K562 (cell line): ENCODE data around the gene TGM5. TPM values are rescaled to one million over a fixed set of nuclear protein-coding genes. Genes with fewer than 3 reads are reported as not detected.

Experiments
- ATAC-seq: fragments of 200-7000 bp; cut with Tn5 transposase; 3 replicates; pipeline ENCODE4 v1.9.1; 2020; ENCODE audit warnings: moderate library complexity
- BruUV-seq: library from RNA; stranded (reverse); fragments of 400-500 nt; replicated peaks from 2 replicates; lab custom pipeline; 2021; lab: Mats Ljungman, UMichigan
- CTCF ChIA-PET: fragments of 300-600 bp; formaldehyde crosslinking; extraction: SDS; loops from one replicate; lab custom pipeline; 2021; ENCODE audit warnings: low intra/inter-chr PET ratio; lab: Yijun Ruan, JAX
- POLR2A ChIA-PET: fragments of 300-600, 350-650 bp; sonication (Branson Sonifier 250); formaldehyde crosslinking; extraction: SDS; loops from one replicate; lab custom pipeline; 2021; ENCODE audit warnings: antibody characterized with exemption, inconsistent platforms; lab: Yijun Ruan, JAX
- DNase-seq, 4 experiments: peaks; one replicate each; pipeline versions ENCODE4 v3.0.0 to v3.0.0-alpha.2; 2011 to 2018; ENCODE audit warnings: low spot score in 3 of 4, mixed read lengths in 3 of 4; ENCODE audit errors: extremely low read depth in 1 of 4
- FAIRE-seq: peaks from 2 replicates; lab custom pipeline; 2011; peaks lifted over from hg19 to GRCh38; lab: Jason Lieb, UNC
- H2AFZ ChIP-seq: 2 replicates; pipeline ENCODE4 v1.6.0; 2011; ENCODE audit warnings: low read depth, low read length, control low read depth, inconsistent platforms
- H3K27ac ChIP-seq: fragments of 200-600 bp; 3 replicates; pipeline ENCODE4 v1.8.0; 2011; ENCODE audit warnings: low read depth, mild to moderate bottlenecking, control low read depth, inconsistent platforms, low read length, moderate library complexity, mixed read lengths; ENCODE audit errors: extremely low read depth
- H3K27me3 ChIP-seq, 2 experiments: fragments of 300-600 bp in 1 of 2; 2 replicates in 1 of 2; 3 replicates in 1 of 2; pipeline versions ENCODE4 v1.6.0 to v1.8.0; 2011; ENCODE audit warnings: inconsistent platforms in 2 of 2, low read length in 2 of 2, mild to moderate bottlenecking in 1 of 2, mixed read lengths in 1 of 2, moderate library complexity in 1 of 2; ENCODE audit not compliant: control insufficient read depth in 2 of 2, insufficient read depth in 2 of 2
- H3K36me3 ChIP-seq: fragments of 300-600 bp; 3 replicates; pipeline ENCODE4 v1.8.0; 2011; ENCODE audit warnings: mild to moderate bottlenecking, low read length, inconsistent platforms; ENCODE audit not compliant: control insufficient read depth, insufficient read depth
- H3K4me1 ChIP-seq, 2 experiments: fragments of 200-600 bp in 1 of 2; replicated peaks in 1 of 2; 2 replicates in 1 of 2; 3 replicates in 1 of 2; pipeline versions ENCODE4 v1.5.1 to v1.8.0; 2011; ENCODE audit warnings: inconsistent platforms in 2 of 2, low read length in 2 of 2, mild to moderate bottlenecking in 1 of 2, mixed read lengths in 1 of 2, moderate library complexity in 1 of 2; ENCODE audit not compliant: control insufficient read depth in 2 of 2, insufficient read depth in 2 of 2
- H3K4me2 ChIP-seq: 2 replicates; pipeline ENCODE4 v1.6.1; 2011; ENCODE audit warnings: low read length, control low read depth, inconsistent platforms, mixed read lengths; ENCODE audit not compliant: insufficient read depth
- H3K4me3 ChIP-seq: fragments of 200-600 bp; sonication (generic), shearing (Covaris generic); 2 replicates; pipeline ENCODE4 v1.5.1; 2016; ENCODE audit warnings: control low read depth, inconsistent platforms
- H3K79me2 ChIP-seq: fragments of 200-600 bp; 3 replicates; pipeline ENCODE4 v1.8.0; 2011; ENCODE audit warnings: low read length, inconsistent platforms; ENCODE audit not compliant: control insufficient read depth, insufficient read depth
- H3K9ac ChIP-seq, 2 experiments: 2 replicates each; pipeline versions ENCODE4 v1.6.0 to v1.6.1; 2011; ENCODE audit warnings: low read depth in 2 of 2, low read length in 2 of 2, control low read depth in 1 of 2, inconsistent platforms in 1 of 2, mild to moderate bottlenecking in 1 of 2, mixed read lengths in 1 of 2; ENCODE audit not compliant: insufficient read depth in 1 of 2
- H3K9me1 ChIP-seq: one replicate; pipeline ENCODE4 v1.6.0; 2011; ENCODE audit warnings: inconsistent platforms, mild to moderate bottlenecking, low read length, moderate library complexity; ENCODE audit not compliant: control insufficient read depth, insufficient read depth
- H3K9me3 ChIP-seq: replicated peaks from 2 replicates; pipeline ENCODE4 v1.5.1; 2011; ENCODE audit warnings: low read depth, low read length, inconsistent platforms; ENCODE audit not compliant: control insufficient read depth, insufficient read depth
- H4K20me1 ChIP-seq: replicated peaks from 2 replicates; pipeline ENCODE4 v1.6.1; 2011; ENCODE audit warnings: low read length, inconsistent platforms, mixed read lengths; ENCODE audit not compliant: control insufficient read depth, insufficient read depth
- BCL6 ChIP-seq: fragments of 250-450 bp; sonication (Bioruptor Pico); IDR thresholded peaks from 2 replicates; pipeline ENCODE4 v1.4.0; 2020
- CHD4 ChIP-seq: fragments of 200-600 bp; sonication (generic); IDR thresholded peaks from 3 replicates; pipeline ENCODE4 v1.6.1; 2012; ENCODE audit warnings: low read depth, mild to moderate bottlenecking, mixed read lengths, low read length, inconsistent platforms; ENCODE audit not compliant: insufficient read depth, insufficient replicate concordance, poor library complexity, severe bottlenecking
- E2F4 ChIP-seq: sonication (generic); formaldehyde crosslinking; IDR thresholded peaks from 2 replicates; pipeline ENCODE4 v1.8.0; 2022; ENCODE audit warnings: mild to moderate bottlenecking, low read depth, missing genetic modification reagents
- FUS ChIP-seq: fragments of 200-400 bp; formaldehyde crosslinking; optimal IDR thresholded peaks from 2 replicates; pipeline ENCODE3; 2017; ENCODE audit warnings: low read depth, low read length
- MEF2A ChIP-seq: IDR thresholded peaks from 2 replicates; pipeline ENCODE4 v1.6.1; 2011; ENCODE audit warnings: low read depth, mild to moderate bottlenecking, low read length, moderate library complexity; ENCODE audit not compliant: control insufficient read depth
- PHF20 ChIP-seq: fragments of 450-650 bp; IDR thresholded peaks from 2 replicates; pipeline ENCODE4 v1.6.1; 2018; ENCODE audit not compliant: partially characterized antibody
- TAF1 ChIP-seq: IDR thresholded peaks from 2 replicates; pipeline ENCODE4 v1.6.1; 2011; ENCODE audit warnings: mild to moderate bottlenecking, low read length, moderate library complexity; ENCODE audit not compliant: insufficient read depth, control insufficient read depth, severe bottlenecking; ENCODE audit errors: extremely low read depth
- THRAP3 ChIP-seq: fragments of 450-650 bp; IDR thresholded peaks from 2 replicates; pipeline ENCODE4 v1.6.1; 2016; ENCODE audit warnings: mild to moderate bottlenecking, inconsistent platforms, borderline replicate concordance
- ZBTB2 ChIP-seq: fragments of 450-650 bp; IDR thresholded peaks from 2 replicates; pipeline ENCODE4 v1.6.1; 2016; ENCODE audit warnings: antibody characterized with exemption
- ZNF589 ChIP-seq: fragments of 200-800 bp; sonication (Bioruptor generic); IDR thresholded peaks from 2 replicates; pipeline ENCODE4 v1.6.1; 2016; ENCODE audit warnings: low read depth, missing genetic modification characterization, missing compliant biosample characterization
- WGBS: fragments of 100-300 bp; shearing (Covaris generic); methylation state at CpG from one replicate; pipeline ENCODE4 v1.1.6; 2016; ENCODE audit warnings: low coverage, mixed read lengths; ENCODE audit not compliant: insufficient coverage; ENCODE audit errors: missing lambda C conversion rate; 5-methylcytosine and 5-hydroxymethylcytosine counted together
- in situ Hi-C: fragments of 300-500 bp; cut with MboI; formaldehyde crosslinking; loops from 4 replicates; pipeline ENCODE4 v1.15.0; 2018; ENCODE audit warnings: inconsistent platforms, mixed read lengths
- intact Hi-C: fragments of 100-400 bp; cut with micrococcal nuclease; formaldehyde crosslinking; loops from 2 replicates; pipeline ENCODE4 v1.14.2; 2022
- polyA plus RNA-seq, 8 experiments: library from polyadenylated mRNA; depleted of rRNA in 4 of 8; stranded (reverse) in 5 of 8; unstranded in 3 of 8; fragments of >200 nt; fragmentation: Nextera tagmentation in 2 of 8; fragmentation: Illumina TruSeq in 1 of 8; extraction: Ambion mirVana in 2 of 8; extraction: Trizol in 1 of 8; gene quantifications; 2 replicates each; pipeline versions ENCODE4 v1.2.1 to v1.2.3, GENCODE V29; 2011 to 2014; ENCODE audit warnings: inconsistent platforms in 1 of 8, missing spikeins in 1 of 8
- total RNA-seq, 7 experiments: library from RNA; depleted of rRNA in 6 of 7; stranded (reverse); fragments of >200 nt in 6 of 7; fragmentation: Illumina TruSeq in 2 of 7; extraction: Trizol in 2 of 7; gene quantifications; 2 replicates each; pipeline versions ENCODE4 v1.2.1 to v1.2.3, GENCODE V29; 2011 to 2021; ENCODE audit warnings: low replicate concordance in 1 of 7

TGM5 gene
- total and polyA plus RNA-seq, 9 of the 15 experiments (the other 6 are each of a cell fraction or from before 2014, with no cell fraction given) = 0.03 to 0.10 (median 0.07) TPM; not detected in 6

DNA sequence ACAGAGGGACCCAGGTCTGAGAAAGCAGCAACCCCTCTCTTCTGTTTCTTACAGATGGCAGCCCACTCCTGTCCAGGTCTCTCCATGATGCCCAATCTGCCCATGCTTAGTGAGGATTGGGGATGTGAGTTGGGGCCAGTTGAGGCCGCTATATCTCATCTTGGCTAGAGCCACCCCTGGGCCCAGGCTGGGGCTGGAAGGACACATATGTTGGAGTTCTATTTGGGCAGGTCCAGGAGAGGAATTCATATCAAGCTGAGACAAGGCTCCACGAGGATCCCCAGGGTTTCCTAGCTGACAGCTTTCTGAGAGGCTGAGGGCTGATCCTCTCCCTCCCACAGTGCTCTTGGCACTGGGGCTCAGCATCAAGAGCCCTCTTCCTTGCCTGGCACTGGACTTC, 11.4 kb downstream of the TGM5 start:
- H3K9me1 ChIP-seq = no peaks in the 10 kb centered on the region
- FAIRE-seq (no peak), ATAC-seq (no peak; the same call in 2 of the 3 replicates), DNase-seq (no peak)
- no peaks in the 10 kb centered on the region for H3K79me2 ChIP-seq
- ChIA-PET POLR2A (no interaction called here), CTCF (no interaction called here)
- no peaks in the 10 kb centered on the region for H3K36me3 ChIP-seq
- H4K20me1 ChIP-seq = no peaks in the 10 kb centered on the region; the same call in 1 of the 2 replicates
- no peak overlapping the region for H3K4me3 ChIP-seq
- H3K4me1 ChIP-seq = peaks cover 8 to 10% of the 10 kb centered on the region in 2 experiments
- 7% methylated on average over 2 of the region's 2 CpGs for WGBS
- H3K27me3 ChIP-seq = peaks cover 0 to 21% of the 10 kb centered on the region in 2 experiments; a peak in 3 of 5 replicates
- no TSS peak for BruUV-seq
- H2AFZ ChIP-seq = no peak overlapping the region
- no peak for TF ChIP-seq TAF1
- no peak for TF ChIP-seq FUS
- no peak for TF ChIP-seq PHF20
- no peak for TF ChIP-seq ZBTB2
- no peak for TF ChIP-seq E2F4
- TF ChIP-seq THRAP3 = no peak
- no peak for TF ChIP-seq CHD4
- no peak for TF ChIP-seq ZNF589
- no peak for TF ChIP-seq MEF2A
- TF ChIP-seq BCL6 (CRISPR knock-in tag) = no peak
- in situ Hi-C loops (no loop called here), intact Hi-C loops (no loop called here)
- no peak overlapping the region for H3K9ac ChIP-seq
- H3K27ac ChIP-seq = no peak overlapping the region
- no peak overlapping the region for H3K4me2 ChIP-seq
- no peaks in the 10 kb centered on the region for H3K9me3 ChIP-seq
